ENCODE measurements around the gene MLLT10.
"Not testable (repeated sequence)": the region's sequence is repeated elsewhere in the genome, so short reads cannot be mapped to it uniquely, and the experiment has no call there.

Gene MLLT10

GRCh38 chr10:21617267-21617666, 83.2 kb downstream of the MLLT10 start:
- H3K4me2 ChIP-seq (ENCODE audit: insufficient read depth, low read length): no peak overlapping the region
- no peaks in the 10 kb centered on the region for H3K9me3 ChIP-seq (ENCODE audit: insufficient read depth, low read length, severe bottlenecking)
- H3K27ac ChIP-seq (ENCODE audit: low read length): no peak overlapping the region
- no peak overlapping the region for H3K4me3 ChIP-seq (ENCODE audit: low read depth in 1 of 2, low read length in 2 of 2)
- ATAC-seq (ENCODE audit: insufficient read depth, low read depth) (no peak), DNase-seq (no peak)
- TF ChIP-seq CTCF (IDR thresholded peaks at IDR 0.05; ENCODE audit: borderline replicate concordance, extremely low read depth, low read length, poor library complexity, severe bottlenecking) (no peak), EZH2 (IDR thresholded peaks at IDR 0.05; ENCODE audit: borderline replicate concordance, low read depth, low read length, severe bottlenecking) (no peak)
- H3K79me2 ChIP-seq (ENCODE audit: insufficient read depth, low read length): peaks cover 8% of the 10 kb centered on the region
- H3K36me3 ChIP-seq (ENCODE audit: insufficient read depth, low read length): peaks cover 27% of the 10 kb centered on the region; the same call in 1 of the 2 replicates
- H2AFZ ChIP-seq (ENCODE audit: low read depth, low read length): no peak overlapping the region
- H3K27me3 ChIP-seq (ENCODE audit: insufficient read depth, low read length, poor library complexity): no peaks in the 10 kb centered on the region
- H3K4me1 ChIP-seq (ENCODE audit: insufficient read depth, low read length): no peaks in the 10 kb centered on the region
- 0 out of 2 replicates have a peak, but pooled peaks cover 3% of the 10 kb centered on the region for H4K20me1 ChIP-seq (ENCODE audit: insufficient read depth, low read length)
- no peak overlapping the region for H3K9ac ChIP-seq (ENCODE audit: low read depth, low read length)

GRCh38 chr10:21623291-21623690, 89.3 kb downstream of the MLLT10 start:
- H3K4me1 ChIP-seq (ENCODE audit: insufficient read depth, low read length): no peaks in the 10 kb centered on the region
- no peak overlapping the region for H3K4me2 ChIP-seq (ENCODE audit: insufficient read depth, low read length)
- H4K20me1 ChIP-seq (ENCODE audit: insufficient read depth, low read length): peaks cover 3% of the 10 kb centered on the region; the same call in 1 of the 2 replicates
- no peak overlapping the region for H3K4me3 ChIP-seq (ENCODE audit: low read depth in 1 of 2, low read length in 2 of 2)
- peaks cover 41% of the 10 kb centered on the region for H3K36me3 ChIP-seq (ENCODE audit: insufficient read depth, low read length)
- no peaks in the 10 kb centered on the region for H3K9me3 ChIP-seq (ENCODE audit: insufficient read depth, low read length, severe bottlenecking)
- H3K27me3 ChIP-seq (ENCODE audit: insufficient read depth, low read length, poor library complexity): no peaks in the 10 kb centered on the region
- no peak overlapping the region for H3K27ac ChIP-seq (ENCODE audit: low read length)
- DNase-seq (no peak), ATAC-seq (ENCODE audit: insufficient read depth, low read depth) (no peak)
- no peak overlapping the region for H2AFZ ChIP-seq (ENCODE audit: low read depth, low read length)
- peaks cover 12% of the 10 kb centered on the region for H3K79me2 ChIP-seq (ENCODE audit: insufficient read depth, low read length)
- TF ChIP-seq EZH2 (IDR thresholded peaks at IDR 0.05; ENCODE audit: borderline replicate concordance, low read depth, low read length, severe bottlenecking) (no peak), CTCF (IDR thresholded peaks at IDR 0.05; ENCODE audit: borderline replicate concordance, extremely low read depth, low read length, poor library complexity, severe bottlenecking) (no peak)
- H3K9ac ChIP-seq (ENCODE audit: low read depth, low read length): no peak overlapping the region

- H3K4me3 ChIP-seq (ENCODE audit: low read depth in 1 of 2, low read length in 2 of 2); H3K27me3 ChIP-seq (ENCODE audit: insufficient read depth, low read length, poor library complexity); H4K20me1 ChIP-seq (ENCODE audit: insufficient read depth, low read length); H2AFZ ChIP-seq (ENCODE audit: low read depth, low read length); H3K27ac ChIP-seq (ENCODE audit: low read length); ATAC-seq (ENCODE audit: insufficient read depth, low read depth); DNase-seq; H3K9me3 ChIP-seq (ENCODE audit: insufficient read depth, low read length, severe bottlenecking); H3K79me2 ChIP-seq (ENCODE audit: insufficient read depth, low read length); H3K4me1 ChIP-seq (ENCODE audit: insufficient read depth, low read length); H3K9ac ChIP-seq (ENCODE audit: low read depth, low read length); H3K4me2 ChIP-seq (ENCODE audit: insufficient read depth, low read length): not testable (repeated sequence)
- H3K36me3 ChIP-seq (ENCODE audit: insufficient read depth, low read length): peaks cover 36% of the 10 kb centered on the region
Observed at GRCh38 chr10:21624421-21624820, 90.4 kb downstream of the MLLT10 start.

- DNase-seq: no peak
- peaks cover 38% of the 10 kb centered on the region for H3K36me3 ChIP-seq (ENCODE audit: insufficient read depth, low read length)
- no peak overlapping the region for H3K9ac ChIP-seq (ENCODE audit: low read depth, low read length)
- H2AFZ ChIP-seq (ENCODE audit: low read depth, low read length): no peak overlapping the region
- H3K4me3 ChIP-seq (ENCODE audit: low read depth in 1 of 2, low read length in 2 of 2): no peak overlapping the region
- no peaks in the 10 kb centered on the region for H3K4me1 ChIP-seq (ENCODE audit: insufficient read depth, low read length)
- H3K9me3 ChIP-seq (ENCODE audit: insufficient read depth, low read length, severe bottlenecking): no peaks in the 10 kb centered on the region
- no peak for ATAC-seq (ENCODE audit: insufficient read depth, low read depth)
- peaks cover 11% of the 10 kb centered on the region; the same call in 1 of the 2 replicates for H3K79me2 ChIP-seq (ENCODE audit: insufficient read depth, low read length)
- H3K4me2 ChIP-seq (ENCODE audit: insufficient read depth, low read length): no peak overlapping the region
- no peaks in the 10 kb centered on the region for H3K27me3 ChIP-seq (ENCODE audit: insufficient read depth, low read length, poor library complexity)
- peaks cover 3% of the 10 kb centered on the region; the same call in 1 of the 2 replicates for H4K20me1 ChIP-seq (ENCODE audit: insufficient read depth, low read length)
- TF ChIP-seq EZH2 (IDR thresholded peaks at IDR 0.05; ENCODE audit: borderline replicate concordance, low read depth, low read length, severe bottlenecking): no peak
- TF ChIP-seq CTCF (IDR thresholded peaks at IDR 0.05; ENCODE audit: borderline replicate concordance, extremely low read depth, low read length, poor library complexity, severe bottlenecking): no peak
- H3K27ac ChIP-seq (ENCODE audit: low read length): no peak overlapping the region
Observed at GRCh38 chr10:21624951-21625350, 90.9 kb downstream of the MLLT10 start.

Measured in DND-41 (cell line).